OCI-LY7 (cell line): ENCODE data around the gene TK2.

Source experiments
- EZH2phosphoT487 ChIP-seq: fragments of 200-600 bp; sonication (generic); IDR thresholded peaks from 2 replicates; pipeline ENCODE4 v1.6.1; 2018; ENCODE audit warnings: low read depth, borderline replicate concordance, mild to moderate bottlenecking, mixed run types, antibody characterized with exemption, low read length, moderate library complexity, mixed read lengths
- TF ChIP-seq, protein P1 (sequence below): fragments of 200-600 bp; sonication (generic); conservative IDR thresholded peaks from 2 replicates; pipeline ENCODE4 v1.5.1; 2014; ENCODE audit warnings: mild to moderate bottlenecking, antibody characterized with exemption, low read length, moderate library complexity, mixed read lengths

DNA sequence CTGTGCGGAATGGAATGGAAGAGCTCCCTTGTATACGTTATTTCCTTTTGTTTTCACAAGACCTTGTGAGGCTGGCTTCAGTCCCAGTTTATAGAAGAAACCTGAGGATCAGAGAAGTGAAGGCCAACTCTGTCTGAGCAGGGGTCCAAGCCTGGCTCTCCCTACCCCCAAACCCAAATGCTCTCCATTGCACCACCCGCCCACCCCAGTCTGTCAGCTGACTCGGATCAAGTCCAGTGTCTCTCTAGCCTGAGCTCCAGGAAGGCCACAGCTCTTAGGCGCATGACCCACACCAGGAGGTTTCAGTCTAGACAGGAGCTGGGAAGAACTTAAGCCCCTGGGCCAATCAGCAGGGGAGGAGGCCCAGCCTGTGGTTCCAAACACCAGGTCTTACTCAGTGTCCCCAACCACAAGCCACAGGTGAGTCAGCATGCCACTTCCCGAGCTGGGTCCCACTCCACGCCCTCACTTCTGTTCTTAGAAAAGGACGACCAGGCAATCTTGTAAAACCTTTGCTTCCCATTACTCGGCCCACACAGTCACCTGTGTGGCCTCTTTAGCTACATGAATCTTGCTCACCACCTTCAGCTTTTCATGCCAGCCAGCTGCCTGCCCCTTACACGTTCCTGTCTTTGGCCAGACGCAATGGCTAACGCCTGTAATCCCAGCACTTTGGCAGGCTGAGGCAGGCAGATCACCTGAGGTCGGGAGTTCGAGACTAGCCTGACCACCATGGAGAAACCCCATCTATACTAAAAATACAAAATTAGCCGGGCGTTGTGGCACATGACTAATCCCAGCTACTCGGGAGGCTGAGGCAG is 27.8 kb downstream of the TK2 start:
- TF ChIP-seq, protein P1, sequence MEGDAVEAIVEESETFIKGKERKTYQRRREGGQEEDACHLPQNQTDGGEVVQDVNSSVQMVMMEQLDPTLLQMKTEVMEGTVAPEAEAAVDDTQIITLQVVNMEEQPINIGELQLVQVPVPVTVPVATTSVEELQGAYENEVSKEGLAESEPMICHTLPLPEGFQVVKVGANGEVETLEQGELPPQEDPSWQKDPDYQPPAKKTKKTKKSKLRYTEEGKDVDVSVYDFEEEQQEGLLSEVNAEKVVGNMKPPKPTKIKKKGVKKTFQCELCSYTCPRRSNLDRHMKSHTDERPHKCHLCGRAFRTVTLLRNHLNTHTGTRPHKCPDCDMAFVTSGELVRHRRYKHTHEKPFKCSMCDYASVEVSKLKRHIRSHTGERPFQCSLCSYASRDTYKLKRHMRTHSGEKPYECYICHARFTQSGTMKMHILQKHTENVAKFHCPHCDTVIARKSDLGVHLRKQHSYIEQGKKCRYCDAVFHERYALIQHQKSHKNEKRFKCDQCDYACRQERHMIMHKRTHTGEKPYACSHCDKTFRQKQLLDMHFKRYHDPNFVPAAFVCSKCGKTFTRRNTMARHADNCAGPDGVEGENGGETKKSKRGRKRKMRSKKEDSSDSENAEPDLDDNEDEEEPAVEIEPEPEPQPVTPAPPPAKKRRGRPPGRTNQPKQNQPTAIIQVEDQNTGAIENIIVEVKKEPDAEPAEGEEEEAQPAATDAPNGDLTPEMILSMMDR: no peak
- no peak for TF ChIP-seq EZH2phosphoT487
